Neural progenitor cell (in vitro differentiated cells): ENCODE measurements around the gene ZNF81.

Source experiments
- EZH2 ChIP-seq: fragments of 200-600 bp; sonication (generic); IDR thresholded peaks from 2 replicates; pipeline ENCODE4 v1.6.1; 2017; ENCODE audit warnings: antibody characterized with exemption, mild to moderate bottlenecking, moderate library complexity
- TF ChIP-seq, protein P1 (sequence below): fragments of 200-600 bp; sonication (generic); IDR thresholded peaks from 2 replicates; pipeline ENCODE4 v1.5.1; 2017; ENCODE audit warnings: antibody characterized with exemption, mild to moderate bottlenecking

DNA sequence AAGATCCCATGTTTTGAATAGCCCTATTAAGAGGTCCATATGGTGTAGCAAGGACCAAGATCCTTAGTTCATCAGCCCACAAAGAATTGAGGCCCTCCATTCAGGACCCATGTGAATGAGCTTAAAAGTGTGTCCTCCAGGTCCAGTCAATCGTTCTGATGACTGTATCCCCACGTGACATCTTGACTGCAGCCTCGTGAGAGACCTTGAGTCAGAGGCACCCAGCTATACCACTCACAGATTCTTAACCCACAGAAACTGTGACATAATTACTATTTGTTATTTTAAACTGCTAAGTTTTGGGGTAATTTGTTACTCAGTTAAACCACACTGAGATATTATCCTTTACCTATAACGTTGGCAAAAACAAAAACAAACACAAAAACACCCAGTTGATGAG lies 104.7 kb downstream of the ZNF81 start:
- TF ChIP-seq, protein P1, sequence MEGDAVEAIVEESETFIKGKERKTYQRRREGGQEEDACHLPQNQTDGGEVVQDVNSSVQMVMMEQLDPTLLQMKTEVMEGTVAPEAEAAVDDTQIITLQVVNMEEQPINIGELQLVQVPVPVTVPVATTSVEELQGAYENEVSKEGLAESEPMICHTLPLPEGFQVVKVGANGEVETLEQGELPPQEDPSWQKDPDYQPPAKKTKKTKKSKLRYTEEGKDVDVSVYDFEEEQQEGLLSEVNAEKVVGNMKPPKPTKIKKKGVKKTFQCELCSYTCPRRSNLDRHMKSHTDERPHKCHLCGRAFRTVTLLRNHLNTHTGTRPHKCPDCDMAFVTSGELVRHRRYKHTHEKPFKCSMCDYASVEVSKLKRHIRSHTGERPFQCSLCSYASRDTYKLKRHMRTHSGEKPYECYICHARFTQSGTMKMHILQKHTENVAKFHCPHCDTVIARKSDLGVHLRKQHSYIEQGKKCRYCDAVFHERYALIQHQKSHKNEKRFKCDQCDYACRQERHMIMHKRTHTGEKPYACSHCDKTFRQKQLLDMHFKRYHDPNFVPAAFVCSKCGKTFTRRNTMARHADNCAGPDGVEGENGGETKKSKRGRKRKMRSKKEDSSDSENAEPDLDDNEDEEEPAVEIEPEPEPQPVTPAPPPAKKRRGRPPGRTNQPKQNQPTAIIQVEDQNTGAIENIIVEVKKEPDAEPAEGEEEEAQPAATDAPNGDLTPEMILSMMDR, result no peak
- TF ChIP-seq EZH2, result no peak
